K562 (cell line): Measurements from ENCODE around the gene DNAH3. TPM values are rescaled to one million over a fixed set of nuclear protein-coding genes. Genes with fewer than 3 reads are reported as not detected.

Source experiments
- ASH1L ChIP-seq: fragments of 450-650 bp; IDR thresholded peaks from 2 replicates; pipeline ENCODE4 v1.6.1; 2018; ENCODE audit warnings: borderline replicate concordance, mild to moderate bottlenecking, low read depth; ENCODE audit not compliant: partially characterized antibody
- BRD4 ChIP-seq: fragments of 200-600 bp; sonication (generic); IDR thresholded peaks from 2 replicates; pipeline ENCODE4 v1.6.1; 2017; ENCODE audit warnings: inconsistent platforms
- ELF2 ChIP-seq: fragments of 250-450 bp; sonication (Bioruptor Pico); IDR thresholded peaks from 2 replicates; pipeline ENCODE4 v1.5.0; 2021; ENCODE audit warnings: mild to moderate bottlenecking
- FOXA3 ChIP-seq, 2 experiments: fragments of 450-650 bp in 1 of 2; sonication (generic) in 1 of 2; formaldehyde crosslinking; IDR thresholded peaks in 1 of 2; conservative IDR thresholded peaks in 1 of 2; 2 replicates each; pipeline versions ENCODE4 v1.4.0 to v1.8.0; 2020 to 2022; ENCODE audit warnings: mild to moderate bottlenecking in 2 of 2, missing genetic modification reagents in 1 of 2
- KAT7 ChIP-seq: sonication (generic); formaldehyde crosslinking; IDR thresholded peaks from 2 replicates; pipeline ENCODE4 v1.8.0; 2022; ENCODE audit warnings: missing genetic modification reagents, mild to moderate bottlenecking, borderline replicate concordance
- MAFF ChIP-seq: IDR thresholded peaks from 2 replicates; pipeline ENCODE4 v1.6.1; 2012; ENCODE audit warnings: low read length, improper control_type of control experiment
- MCM3 ChIP-seq: fragments of 450-650 bp; IDR thresholded peaks from 2 replicates; pipeline ENCODE4 v1.6.1; 2016
- PREB ChIP-seq: sonication (generic); formaldehyde crosslinking; IDR thresholded peaks from 2 replicates; pipeline ENCODE4 v1.8.1; 2023; ENCODE audit warnings: mild to moderate bottlenecking, missing genetic modification reagents
- RAD21 ChIP-seq, 2 experiments: fragments of 250-450 bp in 1 of 2; fragments of 450-650 bp in 1 of 2; sonication (Bioruptor Pico) in 1 of 2; formaldehyde crosslinking in 1 of 2; IDR thresholded peaks in 1 of 2; conservative IDR thresholded peaks in 1 of 2; 2 replicates each; pipeline versions ENCODE4 v1.4.0 to v1.8.0; 2020 to 2022; ENCODE audit warnings: mild to moderate bottlenecking in 2 of 2, moderate library complexity in 1 of 2
- RBM39 ChIP-seq: fragments of 200-400 bp; formaldehyde crosslinking; optimal IDR thresholded peaks from 2 replicates; pipeline ENCODE3; 2018; ENCODE audit warnings: low read depth, low read length
- RCOR1 ChIP-seq, 2 experiments: IDR thresholded peaks; 2 replicates each; pipeline ENCODE4 v1.6.1; 2012; ENCODE audit warnings: low read depth in 2 of 2, low read length in 2 of 2, borderline replicate concordance in 1 of 2, improper control_type of control experiment in 1 of 2
- SRSF3 ChIP-seq: fragments of 200-400 bp; formaldehyde crosslinking; IDR thresholded peaks from 2 replicates; pipeline ENCODE4 v1.6.1; 2016; ENCODE audit warnings: mild to moderate bottlenecking, low read length, moderate library complexity; ENCODE audit not compliant: insufficient read depth
- THRAP3 ChIP-seq: fragments of 450-650 bp; IDR thresholded peaks from 2 replicates; pipeline ENCODE4 v1.6.1; 2016; ENCODE audit warnings: mild to moderate bottlenecking, inconsistent platforms, borderline replicate concordance
- XRCC3 ChIP-seq: fragments of 450-650 bp; IDR thresholded peaks from 2 replicates; pipeline ENCODE4 v1.6.1; 2017; ENCODE audit warnings: mild to moderate bottlenecking, moderate library complexity
- ZNF12 ChIP-seq: sonication (generic); formaldehyde crosslinking; IDR thresholded peaks from 2 replicates; pipeline ENCODE4 v1.4.0; 2020; ENCODE audit warnings: mild to moderate bottlenecking, missing genetic modification reagents
- ZNF24 ChIP-seq: fragments of 450-650 bp; IDR thresholded peaks from 2 replicates; pipeline ENCODE4 v1.6.1; 2016
- ZNF507 ChIP-seq: conservative IDR thresholded peaks from 2 replicates; pipeline ENCODE4 v1.6.1; 2017; ENCODE audit warnings: missing genetic modification characterization, missing compliant biosample characterization
- ZNF592 ChIP-seq: fragments of 450-650 bp; IDR thresholded peaks from 2 replicates; pipeline ENCODE4 v1.6.1; 2017; ENCODE audit warnings: antibody characterized with exemption, mild to moderate bottlenecking
- polyA plus RNA-seq, 8 experiments: library from polyadenylated mRNA; depleted of rRNA in 4 of 8; stranded (reverse) in 5 of 8; unstranded in 3 of 8; fragments of >200 nt; fragmentation: Nextera tagmentation in 2 of 8; fragmentation: Illumina TruSeq in 1 of 8; extraction: Ambion mirVana in 2 of 8; extraction: Trizol in 1 of 8; gene quantifications; 2 replicates each; pipeline versions ENCODE4 v1.2.1 to v1.2.3, GENCODE V29; 2011 to 2014; ENCODE audit warnings: inconsistent platforms in 1 of 8, missing spikeins in 1 of 8
- total RNA-seq, 7 experiments: library from RNA; depleted of rRNA in 6 of 7; stranded (reverse); fragments of >200 nt in 6 of 7; fragmentation: Illumina TruSeq in 2 of 7; extraction: Trizol in 2 of 7; gene quantifications; 2 replicates each; pipeline versions ENCODE4 v1.2.1 to v1.2.3, GENCODE V29; 2011 to 2021; ENCODE audit warnings: low replicate concordance in 1 of 7
- TF ChIP-seq, protein P1 (sequence below): fragments of 250-450 bp; sonication (Bioruptor Pico); IDR thresholded peaks from 2 replicates; pipeline ENCODE4 v1.4.0; 2020; ENCODE audit warnings: borderline replicate concordance
- TF ChIP-seq, protein P2 (sequence below): fragments of 450-650 bp; IDR thresholded peaks from 2 replicates; pipeline ENCODE4 v1.6.1; 2016; ENCODE audit warnings: missing biosample characterization, missing genetic modification characterization

DNAH3 gene
- total and polyA plus RNA-seq, 9 of the 15 experiments (the other 6 are each of a cell fraction or from before 2014, with no cell fraction given) = 0.32 to 0.84 (median 0.44) TPM

- TF ChIP-seq ZNF24 (peak; percentile 53; the same call in 1 of the 2 replicates), KAT7 (CRISPR knock-in tag) (no peak), BRD4 (no peak), FOXA3 (CRISPR knock-in tag; conservative IDR thresholded peaks at IDR 0.05 in 1 of 2, IDR thresholded peaks at IDR 0.05 in 1 of 2) (no peak), RAD21 (CRISPR knock-in tag; conservative IDR thresholded peaks at IDR 0.05 in 1 of 2, IDR thresholded peaks at IDR 0.05 in 1 of 2) (peak; percentile 23 to 43; a peak in 3 of 4 replicates), PREB (CRISPR knock-in tag) (no peak), RBM39 (no peak), RCOR1 (IDR thresholded peaks at IDR 0.05; ENCODE audit: borderline replicate concordance in 1 of 2, low read depth in 2 of 2, low read length in 2 of 2) (peak; percentile 52 to 93; a peak in 3 of 4 replicates), ZNF507 (tag) (no peak), ASH1L (no peak), ZNF592 (peak; percentile 85; the same call in 1 of the 2 replicates), SRSF3 (no peak), XRCC3 (no peak), THRAP3 (no peak), MCM3 (no peak), MAFF (no peak), ZNF12 (CRISPR knock-in tag) (no peak), ELF2 (CRISPR knock-in tag) (no peak)
- TF ChIP-seq, protein P1, sequence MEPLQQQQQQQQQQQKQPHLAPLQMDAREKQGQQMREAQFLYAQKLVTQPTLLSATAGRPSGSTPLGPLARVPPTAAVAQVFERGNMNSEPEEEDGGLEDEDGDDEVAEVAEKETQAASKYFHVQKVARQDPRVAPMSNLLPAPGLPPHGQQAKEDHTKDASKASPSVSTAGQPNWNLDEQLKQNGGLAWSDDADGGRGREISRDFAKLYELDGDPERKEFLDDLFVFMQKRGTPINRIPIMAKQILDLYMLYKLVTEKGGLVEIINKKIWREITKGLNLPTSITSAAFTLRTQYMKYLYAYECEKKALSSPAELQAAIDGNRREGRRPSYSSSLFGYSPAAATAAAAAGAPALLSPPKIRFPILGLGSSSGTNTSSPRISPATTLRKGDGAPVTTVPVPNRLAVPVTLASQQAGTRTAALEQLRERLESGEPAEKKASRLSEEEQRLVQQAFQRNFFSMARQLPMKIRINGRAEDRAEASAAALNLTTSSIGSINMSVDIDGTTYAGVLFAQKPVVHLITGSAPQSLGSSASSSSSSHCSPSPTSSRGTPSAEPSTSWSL (CRISPR knock-in tag) = no peak
- TF ChIP-seq, protein P2, sequence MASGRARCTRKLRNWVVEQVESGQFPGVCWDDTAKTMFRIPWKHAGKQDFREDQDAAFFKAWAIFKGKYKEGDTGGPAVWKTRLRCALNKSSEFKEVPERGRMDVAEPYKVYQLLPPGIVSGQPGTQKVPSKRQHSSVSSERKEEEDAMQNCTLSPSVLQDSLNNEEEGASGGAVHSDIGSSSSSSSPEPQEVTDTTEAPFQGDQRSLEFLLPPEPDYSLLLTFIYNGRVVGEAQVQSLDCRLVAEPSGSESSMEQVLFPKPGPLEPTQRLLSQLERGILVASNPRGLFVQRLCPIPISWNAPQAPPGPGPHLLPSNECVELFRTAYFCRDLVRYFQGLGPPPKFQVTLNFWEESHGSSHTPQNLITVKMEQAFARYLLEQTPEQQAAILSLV = peak; percentile 80
Observed at GRCh38 chr16:20918486-20919239, 232.0 kb downstream of the DNAH3 start (continued).
